Measurements from ENCODE around the gene HSPH1. TPM values are rescaled to one million over a fixed set of nuclear protein-coding genes. Genes with fewer than 3 reads are reported as not detected.

The HSPH1 gene
- total RNA-seq (2014; rRNA removed; shearing (Covaris generic)) = 82.0 and 98.4 TPM in 2 replicates

DNA sequence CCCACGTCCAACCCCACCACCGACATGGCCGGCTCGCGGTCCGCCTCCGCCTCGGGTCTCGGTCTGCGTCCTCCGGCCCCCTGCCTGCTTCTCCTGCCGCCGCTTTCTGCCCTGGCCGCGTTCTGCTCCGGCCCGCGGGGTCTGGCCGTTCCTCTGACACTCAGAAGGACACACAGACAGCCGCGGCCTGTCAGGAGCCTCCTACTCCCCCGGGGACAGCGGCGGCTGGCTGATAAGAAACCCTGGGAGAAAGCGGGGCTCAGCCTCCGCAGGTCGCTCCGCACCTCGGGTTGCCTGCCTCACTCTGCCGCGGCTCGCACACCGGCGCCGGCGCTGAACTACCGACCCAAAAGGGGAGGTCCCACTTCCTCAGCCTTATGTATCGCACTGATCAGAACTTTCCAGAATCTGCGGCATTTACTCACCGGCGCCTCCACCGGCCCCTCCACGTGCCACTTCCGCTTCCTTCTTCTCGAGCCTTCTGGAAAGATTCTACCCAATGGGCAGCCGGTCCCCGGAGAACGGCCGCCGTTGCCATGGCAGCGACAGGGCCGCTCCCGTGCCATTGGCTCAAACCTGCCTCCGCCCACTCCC lies at the start of gene HSPH1:
Gene HSPH1, minus strand, starts transcription at position 348 of the 594 bp plus-strand sequence. Its CDS starts 322 bp downstream, at position 26.
- in situ Hi-C loops (cut with HindIII; ENCODE audit: low sequenced_read_pairs) = no loop called here
- DNase-seq (ENCODE audit: low spot score) = peak; percentile 96

DNA sequence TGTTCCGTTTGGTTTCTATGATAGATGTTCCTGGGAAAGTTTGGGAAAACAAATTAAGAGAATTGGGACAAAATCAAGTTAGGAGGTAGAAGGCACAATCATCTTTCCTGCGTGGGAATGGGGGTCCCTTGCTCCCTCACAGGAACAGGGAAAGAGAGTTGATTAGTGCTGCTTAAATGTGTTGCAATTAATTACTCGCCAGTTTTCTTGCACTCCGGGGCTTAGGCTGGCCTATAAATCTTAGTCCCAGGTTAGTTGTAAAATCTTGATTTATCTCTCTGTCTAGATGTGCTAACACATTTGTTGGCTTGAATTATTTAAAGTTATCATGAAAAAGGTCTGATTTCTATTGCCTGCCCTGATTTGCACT lies 48.1 kb upstream of the HSPH1 start:
- in situ Hi-C loops (cut with HindIII; ENCODE audit: low sequenced_read_pairs) = no loop called here
- no peak for DNase-seq (ENCODE audit: low spot score)

DNA sequence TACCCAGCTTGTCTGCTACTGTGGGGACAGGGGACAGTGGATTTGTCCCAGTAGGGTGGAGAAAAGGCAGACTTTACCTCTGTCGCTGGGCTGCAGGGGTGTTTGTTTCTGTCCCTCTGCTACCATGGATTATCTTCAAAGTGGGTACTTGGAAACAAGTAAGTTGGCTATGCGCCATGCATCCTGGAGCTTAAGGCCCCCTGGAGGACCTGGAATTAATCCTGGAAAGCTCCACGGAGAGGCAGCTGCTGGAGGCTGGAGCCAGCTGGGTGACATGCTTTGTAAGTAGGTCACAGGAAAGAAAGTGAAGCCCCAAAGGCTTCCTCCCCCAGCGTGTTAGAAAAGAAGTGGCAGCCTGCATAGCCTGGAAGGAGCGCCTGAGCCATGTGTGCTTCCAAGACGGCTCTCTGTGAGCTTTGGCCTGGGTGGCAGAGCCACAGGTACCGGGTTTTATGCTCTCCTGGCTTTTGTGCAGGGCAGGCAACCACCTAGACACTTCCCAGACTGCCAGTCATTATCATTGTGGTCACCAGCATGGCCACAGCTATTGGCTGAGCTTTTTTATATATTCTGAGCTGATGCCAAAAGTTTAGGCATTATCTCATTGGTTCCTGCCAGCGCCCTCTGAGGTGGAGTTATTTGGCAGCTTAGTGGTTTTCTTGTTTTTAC lies 47.6 kb upstream of the HSPH1 start:
- DNase-seq (ENCODE audit: low spot score) = peak; percentile 35

DNA sequence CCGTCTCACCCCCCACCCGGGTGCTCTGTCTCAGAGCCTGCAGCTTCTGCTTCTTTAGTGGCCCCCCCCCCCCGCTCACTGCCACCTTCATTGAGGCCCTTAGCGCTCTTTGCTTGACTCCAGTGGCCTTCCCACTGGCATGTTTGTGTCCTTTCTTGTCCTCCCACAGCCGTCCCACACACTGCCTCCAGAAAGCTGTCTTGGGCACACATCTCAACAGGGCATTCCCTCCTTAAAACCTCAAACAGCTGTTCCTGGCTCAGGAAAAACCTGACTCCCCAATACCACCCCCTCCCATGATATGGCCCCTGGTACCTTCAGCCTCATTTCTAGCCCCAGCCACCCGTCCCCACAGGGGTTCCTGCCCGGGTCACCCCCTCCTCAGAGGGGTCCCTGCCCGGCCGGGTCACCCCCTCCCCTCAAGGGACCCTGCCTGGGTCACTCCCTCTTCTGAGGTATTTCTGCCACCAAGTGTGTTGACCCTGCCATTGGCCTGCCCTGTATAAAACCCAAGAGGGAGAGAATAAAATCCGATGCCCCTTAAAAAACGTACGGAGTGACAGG lies 46.9 kb upstream of the HSPH1 start:
- DNase-seq (ENCODE audit: low spot score) = no peak
- in situ Hi-C loops (cut with HindIII; ENCODE audit: low sequenced_read_pairs) = no loop called here

More for the DNA sequence above, 47.6 kb upstream of the HSPH1 start:
- in situ Hi-C loops (cut with HindIII; ENCODE audit: low sequenced_read_pairs) = no loop called here

DNA sequence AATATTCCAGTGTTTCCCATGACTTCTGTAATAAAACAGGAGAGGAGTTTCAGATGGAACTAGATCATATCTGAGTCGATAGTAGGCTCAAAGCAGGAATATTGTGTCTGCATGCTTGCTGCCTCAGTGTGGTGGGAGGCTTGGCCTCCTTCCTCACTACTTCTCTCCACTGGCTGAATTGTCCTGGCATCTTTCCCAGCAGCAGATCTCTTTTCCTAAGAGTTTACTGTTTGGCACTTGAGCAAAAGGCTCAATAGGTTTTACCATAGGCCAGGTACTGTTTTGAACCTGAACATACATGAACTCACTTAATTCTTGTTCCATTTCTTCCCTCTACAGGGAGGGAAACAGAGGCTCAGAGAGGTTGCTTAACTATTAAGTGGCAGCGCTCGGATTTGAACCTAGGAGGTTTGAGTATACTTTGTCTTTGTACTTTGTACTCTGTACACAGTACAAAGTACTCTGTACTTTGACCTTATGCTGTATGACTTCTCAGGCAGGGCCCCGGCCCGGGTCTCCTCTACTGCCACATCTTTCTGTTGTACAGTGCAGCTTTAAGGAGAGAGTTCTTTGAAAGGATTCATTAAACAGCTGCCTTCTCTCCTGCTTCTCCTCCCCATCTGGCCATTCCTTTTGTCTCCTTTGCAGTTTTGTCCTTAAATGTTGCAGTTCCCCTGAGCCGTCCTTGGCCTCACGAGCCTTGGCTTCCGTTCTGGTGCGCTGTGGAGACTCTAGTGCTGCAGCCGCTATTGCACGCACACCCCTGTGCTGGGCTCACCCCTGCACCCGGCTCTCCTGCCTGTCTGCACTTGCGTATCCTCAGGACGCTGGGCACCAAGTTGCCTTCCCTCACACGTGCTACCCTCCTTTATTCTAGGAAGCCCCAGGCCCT lies 46.2 kb upstream of the HSPH1 start:
- in situ Hi-C loops (cut with HindIII; ENCODE audit: low sequenced_read_pairs) = no loop called here

DNA sequence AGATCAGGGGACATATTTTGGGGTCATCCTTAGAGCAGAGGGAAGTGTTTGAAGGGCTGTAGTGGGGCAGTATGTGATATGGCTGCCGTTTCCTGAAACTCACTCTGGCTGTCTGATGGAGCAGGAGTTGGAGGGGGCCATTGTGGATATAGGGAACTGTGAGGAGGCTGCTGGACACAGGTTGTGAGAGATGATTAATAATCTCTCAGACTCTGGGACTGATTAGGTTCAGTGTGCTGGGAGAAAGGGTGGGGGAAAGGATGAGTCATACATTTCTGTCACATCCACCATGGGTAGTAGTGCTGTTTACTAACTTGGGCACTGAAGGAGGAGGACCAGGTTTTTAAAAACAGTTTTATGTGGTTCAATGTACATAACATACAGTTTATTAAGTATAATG lies 42.9 kb upstream of the HSPH1 start:
- in situ Hi-C loops (cut with HindIII; ENCODE audit: low sequenced_read_pairs) = no loop called here
- DNase-seq (ENCODE audit: low spot score) = no peak

More for the DNA sequence above, 46.2 kb upstream of the HSPH1 start:
- peak; percentile 2 for DNase-seq (ENCODE audit: low spot score)

DNA sequence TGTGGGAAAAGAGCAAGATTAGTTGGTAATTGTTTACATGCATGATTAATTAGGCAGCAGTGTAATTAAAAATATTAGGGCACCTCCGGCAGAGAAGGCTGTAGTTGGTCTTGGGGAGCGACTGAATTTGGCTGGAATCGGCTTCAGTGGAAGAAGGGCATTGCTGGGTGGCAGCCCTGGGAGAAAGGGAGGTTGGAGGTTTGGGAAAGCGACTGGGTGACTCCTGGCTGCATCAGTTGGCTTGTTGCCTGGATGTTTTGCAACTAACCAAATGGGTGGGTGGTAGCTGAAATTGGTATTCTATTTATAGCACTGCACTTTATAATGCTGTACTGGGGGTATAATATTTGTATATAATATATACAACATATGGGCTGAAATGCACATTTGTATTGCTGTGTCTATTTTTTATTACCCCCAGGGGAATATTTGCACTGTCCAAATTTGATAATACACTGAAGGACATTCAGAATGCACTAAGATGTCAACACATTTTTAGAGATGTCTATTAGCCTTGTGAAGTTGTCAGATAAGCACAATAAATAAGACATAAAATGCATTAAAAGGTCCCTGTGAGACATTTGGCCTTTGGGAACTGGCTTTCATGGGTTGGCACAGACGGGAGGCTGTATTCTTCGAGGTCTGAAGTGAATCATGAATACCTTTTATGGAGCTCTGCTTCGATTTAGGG lies 39.8 kb upstream of the HSPH1 start:
- peak; percentile 3 for DNase-seq (ENCODE audit: low spot score)
- in situ Hi-C loops (cut with HindIII; ENCODE audit: low sequenced_read_pairs) = no loop called here

DNA sequence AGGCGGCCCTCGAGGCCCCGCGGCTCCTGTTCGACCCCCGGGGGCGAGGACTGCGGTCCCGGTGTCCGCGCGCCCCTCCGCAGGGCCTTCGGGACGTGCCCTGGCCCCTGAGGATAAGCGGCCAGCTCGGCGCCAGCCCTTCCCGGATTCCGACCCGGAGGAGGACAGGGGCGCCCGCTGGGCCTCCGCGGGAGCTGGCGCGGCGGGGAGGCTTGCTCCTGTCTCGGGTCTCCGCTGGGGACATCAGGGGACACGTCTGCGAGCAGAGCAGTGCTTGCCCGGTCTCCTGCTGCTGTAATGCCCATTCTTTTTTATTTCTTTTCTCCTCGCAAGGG lies 38.9 kb upstream of the HSPH1 start:
- no peak for DNase-seq (ENCODE audit: low spot score)
- in situ Hi-C loops (cut with HindIII; ENCODE audit: low sequenced_read_pairs) = no loop called here

DNA sequence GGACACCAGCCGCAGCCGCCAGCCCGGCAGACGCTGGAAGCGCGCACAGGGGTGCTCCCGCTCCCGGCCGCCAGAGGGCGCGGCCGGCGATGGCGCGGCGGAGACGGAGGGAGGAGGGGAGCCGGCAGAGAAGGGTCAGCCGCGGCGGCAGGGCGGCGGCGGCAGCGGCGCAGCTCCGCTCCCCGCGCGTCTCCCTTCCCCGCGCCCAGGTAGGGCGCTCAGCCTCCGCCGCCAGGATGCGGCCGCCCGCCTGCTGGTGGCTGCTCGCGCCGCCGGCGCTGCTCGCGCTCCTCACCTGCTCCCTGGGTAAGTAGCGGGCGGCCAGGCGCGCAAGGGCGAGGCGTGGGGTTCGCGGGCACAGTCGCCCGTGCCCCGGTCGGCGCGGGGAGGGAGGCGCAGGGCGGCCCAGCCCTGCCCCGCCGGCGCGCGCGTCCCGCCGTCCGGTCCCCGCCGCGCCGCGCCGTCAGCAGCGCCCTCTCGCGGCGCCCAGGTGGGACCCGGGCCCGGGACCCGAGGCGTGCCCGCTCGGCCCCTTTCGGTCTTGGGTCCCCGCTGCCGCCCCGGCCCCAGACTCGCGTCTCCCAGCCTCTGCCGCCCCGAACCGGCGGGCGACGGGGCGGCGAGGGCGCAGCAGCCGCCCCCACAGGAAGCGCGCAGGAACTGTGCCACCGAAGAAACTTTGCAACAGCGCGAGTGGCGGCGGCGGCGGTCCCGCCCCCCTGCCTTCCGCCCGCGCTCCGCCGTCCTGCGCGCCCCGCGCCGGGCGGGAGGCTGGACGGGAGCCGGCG lies 38.3 kb upstream of the HSPH1 start, which contains the start of gene B3GLCT:
Gene B3GLCT, plus strand, starts transcription at position 127 of the 788 bp plus-strand sequence. Its CDS starts 110 bp downstream, at position 237.
- DNase-seq (ENCODE audit: low spot score) = peak; percentile 58
- in situ Hi-C loops (cut with HindIII; ENCODE audit: low sequenced_read_pairs) = no loop called here

DNA sequence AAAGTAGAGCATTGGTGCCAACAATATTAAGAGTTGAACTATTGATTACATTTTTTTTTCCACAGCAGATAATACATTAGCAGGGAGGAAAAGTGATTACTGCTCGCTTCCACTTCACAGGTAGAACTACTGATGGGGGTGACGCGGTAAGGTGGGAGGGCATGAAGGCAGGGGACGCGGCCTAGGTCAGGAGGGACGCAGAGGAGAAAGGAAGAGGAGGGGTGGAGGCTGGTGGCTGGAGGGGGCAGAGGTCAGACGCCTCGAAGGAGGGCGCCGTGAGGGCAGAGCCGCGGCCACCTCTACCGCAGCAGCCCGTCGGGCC lies 37.8 kb upstream of the HSPH1 start:
- in situ Hi-C loops (cut with HindIII; ENCODE audit: low sequenced_read_pairs) = no loop called here
- no peak for DNase-seq (ENCODE audit: low spot score)

DNA sequence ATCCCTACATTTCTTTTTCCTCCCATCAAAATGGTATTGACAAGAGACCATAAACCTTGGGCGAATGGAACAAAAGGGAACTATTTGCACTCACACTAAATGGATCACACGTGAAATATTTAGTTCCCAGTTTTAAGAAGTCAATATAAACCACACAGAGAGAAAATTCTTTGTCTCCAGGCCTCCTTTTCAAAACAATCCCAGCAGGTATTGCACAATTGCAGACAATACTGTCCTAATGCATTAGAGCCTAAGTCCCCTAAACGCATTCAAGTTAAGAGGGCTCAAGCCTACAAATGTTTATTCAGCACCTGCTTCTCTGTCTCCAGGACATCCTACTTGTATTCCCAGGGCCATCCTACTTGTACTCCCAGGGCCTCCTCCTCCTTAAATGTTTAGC lies 36.8 kb upstream of the HSPH1 start:
- DNase-seq (ENCODE audit: low spot score) = no peak
- in situ Hi-C loops (cut with HindIII; ENCODE audit: low sequenced_read_pairs) = no loop called here

DNA sequence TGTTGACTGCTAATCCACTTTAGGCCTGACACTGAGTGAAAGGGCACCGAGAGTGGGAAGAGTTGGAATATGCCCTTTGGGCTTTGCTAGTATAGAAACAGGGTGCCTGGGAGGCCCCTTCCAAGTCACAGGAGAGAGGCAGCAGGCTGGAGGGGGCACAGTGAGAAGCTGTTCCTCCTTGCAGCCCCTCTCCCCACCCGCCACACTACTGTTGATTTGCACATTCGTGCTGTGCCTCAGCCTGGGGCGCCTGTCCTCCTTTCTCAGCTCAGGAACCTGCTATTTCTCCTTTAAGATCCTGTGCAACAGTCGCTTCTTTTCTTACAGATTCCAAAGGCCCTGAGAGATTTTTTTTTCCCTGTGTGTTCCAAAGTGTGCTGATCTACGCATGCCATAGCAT lies 35.3 kb upstream of the HSPH1 start:
- no peak for DNase-seq (ENCODE audit: low spot score)
- in situ Hi-C loops (cut with HindIII; ENCODE audit: low sequenced_read_pairs) = no loop called here

DNA sequence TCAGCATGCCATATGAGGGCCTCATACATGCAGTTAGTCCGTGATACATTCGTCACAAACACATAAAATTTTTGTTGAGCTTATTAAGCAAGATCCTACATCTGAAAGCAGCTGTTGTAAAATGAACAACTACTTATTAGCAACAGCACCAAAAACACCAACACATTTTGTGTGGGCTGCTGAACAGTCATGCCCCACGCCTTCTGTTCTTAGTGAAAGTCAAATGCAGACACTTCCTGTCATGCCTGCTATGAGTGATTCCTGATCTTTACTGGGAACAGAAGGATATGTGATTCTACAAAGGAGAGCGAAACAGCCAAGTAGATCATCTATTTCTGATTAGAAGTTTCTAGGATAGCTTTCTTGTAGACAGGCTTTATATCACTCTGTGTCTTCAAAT lies 33.9 kb upstream of the HSPH1 start:
- DNase-seq (ENCODE audit: low spot score) = no peak
- in situ Hi-C loops (cut with HindIII; ENCODE audit: low sequenced_read_pairs) = no loop called here

DNA sequence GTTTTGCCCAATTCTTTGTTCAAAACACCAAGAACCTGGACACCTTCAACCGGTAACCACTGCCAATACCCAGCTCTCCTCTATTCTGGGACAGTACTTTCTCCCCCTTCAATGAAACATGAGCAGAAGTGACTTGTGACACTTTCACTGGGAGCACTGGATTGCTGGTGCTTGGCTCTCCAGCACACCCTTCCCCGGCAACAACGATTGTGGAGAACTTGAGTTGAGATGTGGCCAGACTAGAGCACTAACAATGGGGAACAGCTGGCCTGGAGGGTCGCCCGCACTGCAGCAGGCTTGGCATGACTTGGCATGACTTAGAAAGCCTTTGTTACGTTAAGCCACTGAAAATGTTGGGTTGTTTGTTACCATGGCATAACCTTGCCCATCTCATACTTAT lies 30.6 kb upstream of the HSPH1 start:
- no peak for DNase-seq (ENCODE audit: low spot score)
- in situ Hi-C loops (cut with HindIII; ENCODE audit: low sequenced_read_pairs) = no loop called here

DNA sequence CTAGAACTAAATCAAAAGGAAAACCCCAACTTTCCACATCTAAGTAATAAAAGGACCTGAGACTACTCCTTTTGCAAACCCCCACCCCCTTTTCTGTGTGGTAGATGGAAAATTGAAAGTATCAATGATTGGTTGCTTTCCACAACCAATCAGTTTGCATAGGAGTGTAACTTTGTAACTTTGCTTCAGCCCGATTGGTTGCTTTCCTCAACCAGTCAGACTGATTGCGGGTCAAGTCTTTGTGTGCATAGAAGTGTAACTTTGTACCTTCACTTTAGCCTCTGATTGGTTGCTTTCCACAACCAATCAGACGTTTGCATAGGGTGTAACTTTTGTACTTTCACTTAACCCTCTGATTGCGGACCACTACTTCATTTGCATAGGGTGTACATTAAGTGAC lies 30.0 kb upstream of the HSPH1 start:
- in situ Hi-C loops (cut with HindIII; ENCODE audit: low sequenced_read_pairs) = no loop called here

DNA sequence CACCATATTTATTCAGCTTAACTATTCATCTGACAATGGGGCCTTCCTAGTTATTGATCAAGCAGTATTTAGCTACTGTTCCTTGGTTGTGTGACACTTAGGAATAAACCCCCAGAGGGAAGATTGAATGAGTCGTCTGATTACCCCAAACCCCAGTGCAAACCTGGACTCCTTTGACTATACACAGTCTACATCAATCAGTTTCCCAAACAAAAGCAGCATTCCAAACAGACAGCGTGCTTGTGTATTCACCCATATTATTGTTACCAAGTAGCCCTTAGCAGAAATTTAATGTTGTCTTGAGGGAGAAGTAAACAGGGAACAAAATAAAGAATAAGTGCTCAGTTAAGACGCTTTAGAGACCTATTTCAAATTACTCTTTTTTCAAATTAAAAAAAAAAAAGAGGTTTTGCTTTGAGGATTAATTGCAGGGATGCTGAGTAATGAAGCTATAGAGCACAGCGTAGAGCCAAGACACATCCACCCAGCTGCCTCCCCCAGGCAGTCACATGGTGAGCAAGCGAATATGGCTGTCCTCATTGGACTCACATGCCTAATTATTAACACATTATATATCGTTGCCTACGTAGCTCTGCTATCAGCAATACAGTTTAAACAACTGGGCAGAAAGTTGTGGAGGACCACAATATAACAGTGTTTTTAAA lies 23.4 kb upstream of the HSPH1 start:
- in situ Hi-C loops (cut with HindIII; ENCODE audit: low sequenced_read_pairs) = no loop called here

More for the DNA sequence above, 30.0 kb upstream of the HSPH1 start:
- DNase-seq (ENCODE audit: low spot score) = no peak

DNA sequence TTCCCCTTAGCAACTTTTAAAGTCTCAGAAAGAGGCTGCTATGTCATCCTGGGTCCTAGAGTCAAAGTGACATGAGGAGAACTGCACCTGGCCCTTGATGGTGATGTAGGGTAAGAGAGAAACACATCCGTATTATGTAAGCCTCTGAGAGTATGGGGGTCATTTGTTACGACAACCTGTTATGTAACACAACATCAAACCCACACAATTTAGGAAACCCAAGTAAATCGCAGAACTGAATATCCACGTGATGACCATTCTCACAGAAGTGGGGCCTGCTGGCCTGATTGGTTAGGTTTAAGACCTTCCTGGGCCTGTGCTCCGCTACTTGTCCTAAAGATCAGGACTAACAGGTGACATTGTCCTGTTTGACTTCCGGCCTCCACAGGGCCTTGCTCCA lies 22.7 kb upstream of the HSPH1 start:
- in situ Hi-C loops (cut with HindIII; ENCODE audit: low sequenced_read_pairs) = no loop called here
- DNase-seq (ENCODE audit: low spot score) = no peak

More for the DNA sequence above, 23.4 kb upstream of the HSPH1 start:
- no peak for DNase-seq (ENCODE audit: low spot score)

DNA sequence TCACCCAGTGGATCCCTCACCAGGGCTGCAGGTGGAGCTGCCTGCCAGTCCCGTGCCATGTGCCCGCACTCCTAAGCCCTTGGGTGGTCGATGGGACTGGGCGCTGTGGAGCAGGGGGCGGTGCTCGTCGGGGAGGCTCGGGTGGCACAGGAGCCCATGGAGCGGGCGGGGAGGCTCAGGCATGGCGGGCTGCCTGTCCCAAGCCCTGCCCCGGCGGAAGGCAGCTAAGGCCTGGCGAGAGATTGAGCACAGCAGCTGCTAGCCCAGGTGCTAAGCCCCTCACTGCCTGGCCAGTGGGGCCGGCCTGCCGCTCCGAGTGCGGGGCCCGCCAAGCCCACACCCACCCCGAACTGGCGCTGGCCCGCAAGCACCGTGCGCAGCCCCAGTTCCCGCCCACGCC lies 21.3 kb upstream of the HSPH1 start:
- DNase-seq (ENCODE audit: low spot score) = no peak
- in situ Hi-C loops (cut with HindIII; ENCODE audit: low sequenced_read_pairs) = no loop called here
